ENCODE results near the gene PHYHIPL.

PHYHIPL gene

DNA sequence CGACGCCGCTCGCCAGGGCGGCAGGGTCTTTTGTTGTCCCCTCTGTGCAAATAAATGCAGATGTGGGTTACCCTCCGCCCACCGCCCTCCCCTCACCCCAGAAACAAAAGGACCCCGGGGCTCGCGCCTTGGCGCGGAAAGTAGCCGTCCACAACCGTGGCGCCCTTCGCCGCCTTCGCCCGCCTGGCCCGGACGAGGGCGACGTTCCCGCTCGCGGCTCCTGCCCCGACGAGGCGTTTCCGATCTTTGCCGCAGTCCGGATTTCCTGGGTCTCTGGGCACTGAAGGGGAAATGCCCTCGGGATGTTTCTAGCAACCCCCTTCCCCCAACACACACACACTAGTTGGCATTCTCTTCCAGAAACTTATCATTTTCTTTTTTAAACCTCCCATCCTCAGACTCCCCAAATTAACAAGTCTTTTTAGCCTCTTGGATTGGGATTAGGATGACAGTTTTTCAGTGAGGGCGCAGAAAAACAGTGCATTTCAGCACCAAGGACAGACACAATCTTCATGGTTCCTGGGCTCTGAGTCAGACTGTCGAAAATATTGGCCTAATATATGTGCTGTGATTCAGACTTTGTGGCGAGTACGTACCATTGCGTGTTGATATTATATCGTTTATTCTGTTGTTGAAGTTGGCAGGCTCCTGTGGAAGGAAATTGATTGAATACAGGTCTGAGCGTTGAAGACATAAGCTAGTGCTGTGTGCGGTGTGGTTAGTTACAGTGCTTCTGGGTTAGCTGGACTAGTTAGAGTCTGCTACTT is 771 bp downstream of the PHYHIPL start:
- Histone ChIP-seq H3K27ac (no peak overlapping the region), H3K4me3 (no peak overlapping the region)

DNA sequence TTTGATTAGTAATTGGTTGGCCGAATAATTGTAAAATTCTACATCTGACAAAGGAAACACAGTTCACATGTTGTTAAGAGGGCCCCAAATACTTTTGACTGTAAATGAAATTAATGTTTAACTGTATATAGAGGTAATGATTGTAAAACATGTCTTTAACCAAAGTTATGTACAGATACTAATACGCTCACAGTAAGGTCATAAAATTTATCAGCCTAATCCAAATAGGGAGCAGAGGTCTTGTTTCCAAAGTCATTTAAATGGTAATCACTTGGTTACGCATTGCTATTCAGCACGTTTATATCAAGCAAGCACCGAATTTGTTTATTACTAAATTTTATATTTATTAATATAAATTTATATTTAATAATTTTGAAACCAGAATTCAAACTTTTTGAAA is 1.4 kb downstream of the PHYHIPL start:
- Histone ChIP-seq H3K9ac (ENCODE audit: insufficient read length) (no peak overlapping the region), H3K27ac (no peak overlapping the region), H3K36me3 (ENCODE audit: insufficient read depth, low read length) (no peaks in the 10 kb centered on the region), H3K4me3 (no peak overlapping the region), H3K9me3 (ENCODE audit: low read depth, low read length) (no peaks in the 10 kb centered on the region)
- no peak for DNase-seq (ENCODE audit: low read depth, low spot score)
- TF ChIP-seq EZH2 (IDR thresholded peaks at IDR 0.05) (no peak), POLR2AphosphoS5 (IDR thresholded peaks at IDR 0.05; ENCODE audit: borderline replicate concordance, low read depth, low read length) (no peak), FOXP2 (optimal IDR thresholded peaks at IDR 0.05; ENCODE audit: control extremely low read depth, extremely low read length, insufficient read depth) (no peak)

More for the DNA sequence above, 771 bp downstream of the PHYHIPL start:
- TF ChIP-seq EZH2 (IDR thresholded peaks at IDR 0.05) (no peak), FOXP2 (optimal IDR thresholded peaks at IDR 0.05; ENCODE audit: control extremely low read depth, extremely low read length, insufficient read depth) (no peak), POLR2AphosphoS5 (IDR thresholded peaks at IDR 0.05; ENCODE audit: borderline replicate concordance, low read depth, low read length) (no peak)
- Histone ChIP-seq H3K9me3 (ENCODE audit: low read depth, low read length) (no peaks in the 10 kb centered on the region), H3K9ac (ENCODE audit: insufficient read length) (no peak overlapping the region), H3K36me3 (ENCODE audit: insufficient read depth, low read length) (no peaks in the 10 kb centered on the region)
- DNase-seq (ENCODE audit: low read depth, low spot score) = peak; percentile 2

- H3K27ac ChIP-seq = no peak overlapping the region
- no peak overlapping the region for H3K9ac ChIP-seq (ENCODE audit: insufficient read length)
- no peaks in the 10 kb centered on the region for H3K36me3 ChIP-seq (ENCODE audit: insufficient read depth, low read length)
- TF ChIP-seq POLR2AphosphoS5 (IDR thresholded peaks at IDR 0.05; ENCODE audit: borderline replicate concordance, low read depth, low read length) (no peak), EZH2 (IDR thresholded peaks at IDR 0.05) (no peak), FOXP2 (optimal IDR thresholded peaks at IDR 0.05; ENCODE audit: control extremely low read depth, extremely low read length, insufficient read depth) (no peak)
- no peak overlapping the region for H3K4me3 ChIP-seq
- H3K9me3 ChIP-seq (ENCODE audit: low read depth, low read length) = no peaks in the 10 kb centered on the region
- DNase-seq (ENCODE audit: low read depth, low spot score) = no peak
Measured at GRCh38 chr10:59179068-59179467, 2.6 kb downstream of the PHYHIPL start.

DNA sequence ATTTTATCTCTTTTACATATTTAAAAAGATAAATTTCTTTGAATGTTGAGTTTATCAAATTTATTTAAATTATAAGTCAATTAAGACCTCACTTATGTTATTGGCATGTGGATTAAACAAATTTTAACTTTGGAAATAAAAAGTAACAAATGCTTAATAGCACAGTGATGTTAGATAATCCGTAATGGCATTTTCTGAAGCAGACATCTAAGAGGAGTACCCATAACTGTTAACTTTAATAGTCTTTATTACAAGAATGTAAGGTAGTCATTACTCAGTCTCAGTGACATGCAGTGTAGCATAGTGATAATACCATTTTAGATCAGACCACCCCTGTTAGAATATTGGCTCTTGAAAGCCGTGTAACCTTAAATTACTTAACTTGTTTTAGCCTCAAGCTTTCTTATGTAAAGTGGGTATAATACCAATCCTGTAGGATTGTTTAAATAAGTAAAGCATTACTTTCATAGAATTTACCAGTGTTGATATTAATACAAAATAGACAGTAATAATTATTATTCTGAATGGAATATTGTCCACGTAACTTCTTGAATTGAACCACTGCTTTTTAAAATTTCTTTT is 4.3 kb downstream of the PHYHIPL start:
- DNase-seq (ENCODE audit: low read depth, low spot score) = no peak
- TF ChIP-seq EZH2 (IDR thresholded peaks at IDR 0.05) (no peak), FOXP2 (optimal IDR thresholded peaks at IDR 0.05; ENCODE audit: control extremely low read depth, extremely low read length, insufficient read depth) (no peak), POLR2AphosphoS5 (IDR thresholded peaks at IDR 0.05; ENCODE audit: borderline replicate concordance, low read depth, low read length) (no peak)
- H3K27ac ChIP-seq = no peak overlapping the region
- H3K36me3 ChIP-seq (ENCODE audit: insufficient read depth, low read length) = no peaks in the 10 kb centered on the region
- H3K9ac ChIP-seq (ENCODE audit: insufficient read length) = no peak overlapping the region
- no peaks in the 10 kb centered on the region for H3K9me3 ChIP-seq (ENCODE audit: low read depth, low read length)
- no peak overlapping the region for H3K4me3 ChIP-seq

DNA sequence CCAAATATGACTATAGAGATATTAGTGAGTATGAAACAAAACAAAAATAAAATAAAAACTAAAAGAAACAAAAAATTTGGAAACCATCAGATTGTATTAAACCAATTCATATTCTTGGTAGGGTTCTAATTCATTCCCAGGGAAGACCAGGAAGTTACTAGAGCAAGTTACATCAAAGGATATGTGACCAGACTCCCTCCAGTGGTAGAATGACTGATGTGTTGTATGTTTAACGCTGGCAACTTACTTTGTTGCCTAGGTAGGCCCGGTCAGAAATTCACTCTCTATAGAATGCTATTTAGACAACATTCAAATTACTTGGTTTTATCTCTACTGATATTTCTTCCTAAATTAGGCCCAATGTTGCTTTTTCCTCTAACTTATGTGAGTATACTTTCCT is 5.2 kb downstream of the PHYHIPL start:
- TF ChIP-seq FOXP2 (optimal IDR thresholded peaks at IDR 0.05; ENCODE audit: control extremely low read depth, extremely low read length, insufficient read depth) (no peak), POLR2AphosphoS5 (IDR thresholded peaks at IDR 0.05; ENCODE audit: borderline replicate concordance, low read depth, low read length) (no peak), EZH2 (IDR thresholded peaks at IDR 0.05) (no peak)
- Histone ChIP-seq H3K27ac (no peak overlapping the region), H3K36me3 (ENCODE audit: insufficient read depth, low read length) (no peaks in the 10 kb centered on the region), H3K9me3 (ENCODE audit: low read depth, low read length) (no peaks in the 10 kb centered on the region), H3K4me3 (no peak overlapping the region), H3K9ac (ENCODE audit: insufficient read length) (no peak overlapping the region)
- DNase-seq (ENCODE audit: low read depth, low spot score) = no peak

GRCh38 chr10:59190332-59190731 is 13.9 kb downstream of the PHYHIPL start:
- DNase-seq (ENCODE audit: low read depth, low spot score) = no peak
- TF ChIP-seq POLR2AphosphoS5 (IDR thresholded peaks at IDR 0.05; ENCODE audit: borderline replicate concordance, low read depth, low read length) (no peak), EZH2 (IDR thresholded peaks at IDR 0.05) (no peak), FOXP2 (optimal IDR thresholded peaks at IDR 0.05; ENCODE audit: control extremely low read depth, extremely low read length, insufficient read depth) (no peak)
- H3K9ac ChIP-seq (ENCODE audit: insufficient read length) = no peak overlapping the region
- no peak overlapping the region for H3K27ac ChIP-seq
- no peaks in the 10 kb centered on the region for H3K9me3 ChIP-seq (ENCODE audit: low read depth, low read length)
- no peak overlapping the region for H3K4me3 ChIP-seq
- no peaks in the 10 kb centered on the region for H3K36me3 ChIP-seq (ENCODE audit: insufficient read depth, low read length)

- no peak for TF ChIP-seq FOXP2 (optimal IDR thresholded peaks at IDR 0.05; ENCODE audit: control extremely low read depth, extremely low read length, insufficient read depth)
- TF ChIP-seq EZH2 (IDR thresholded peaks at IDR 0.05) = no peak
- TF ChIP-seq POLR2AphosphoS5 (IDR thresholded peaks at IDR 0.05; ENCODE audit: borderline replicate concordance, low read depth, low read length) = no peak
- Histone ChIP-seq H3K36me3 (ENCODE audit: insufficient read depth, low read length) (no peaks in the 10 kb centered on the region), H3K9me3 (ENCODE audit: low read depth, low read length) (no peaks in the 10 kb centered on the region), H3K4me3 (no peak overlapping the region), H3K27ac (no peak overlapping the region), H3K9ac (ENCODE audit: insufficient read length) (no peak overlapping the region)
- no peak for DNase-seq (ENCODE audit: low read depth, low spot score)
Measured at GRCh38 chr10:59206204-59206720, 29.8 kb downstream of the PHYHIPL start.

GRCh38 chr10:59212301-59212798 is 35.9 kb downstream of the PHYHIPL start:
- Histone ChIP-seq H3K27ac (no peak overlapping the region), H3K9ac (ENCODE audit: insufficient read length) (no peak overlapping the region), H3K36me3 (ENCODE audit: insufficient read depth, low read length) (no peaks in the 10 kb centered on the region), H3K9me3 (ENCODE audit: low read depth, low read length) (no peaks in the 10 kb centered on the region), H3K4me3 (no peak overlapping the region)
- TF ChIP-seq EZH2 (IDR thresholded peaks at IDR 0.05) (no peak), FOXP2 (optimal IDR thresholded peaks at IDR 0.05; ENCODE audit: control extremely low read depth, extremely low read length, insufficient read depth) (no peak), POLR2AphosphoS5 (IDR thresholded peaks at IDR 0.05; ENCODE audit: borderline replicate concordance, low read depth, low read length) (no peak)
- no peak for DNase-seq (ENCODE audit: low read depth, low spot score)

All from SK-N-MC (cell line).